22Rv1 (cell line): ENCODE measurements around the gene SCN2A.

Experiments
- H3K27ac ChIP-seq: fragments of 450-650 bp; 2 replicates; pipeline ENCODE4 v1.5.1; 2017
- ZFX ChIP-seq: fragments of 450-650 bp; IDR thresholded peaks from 2 replicates; pipeline ENCODE4 v1.6.1; 2017; ENCODE audit warnings: antibody characterized with exemption, borderline replicate concordance
- TF ChIP-seq, protein P1 (sequence below): fragments of 450-650 bp; IDR thresholded peaks from 2 replicates; pipeline ENCODE4 v1.5.1; 2017; ENCODE audit warnings: mild to moderate bottlenecking

SCN2A gene

DNA sequence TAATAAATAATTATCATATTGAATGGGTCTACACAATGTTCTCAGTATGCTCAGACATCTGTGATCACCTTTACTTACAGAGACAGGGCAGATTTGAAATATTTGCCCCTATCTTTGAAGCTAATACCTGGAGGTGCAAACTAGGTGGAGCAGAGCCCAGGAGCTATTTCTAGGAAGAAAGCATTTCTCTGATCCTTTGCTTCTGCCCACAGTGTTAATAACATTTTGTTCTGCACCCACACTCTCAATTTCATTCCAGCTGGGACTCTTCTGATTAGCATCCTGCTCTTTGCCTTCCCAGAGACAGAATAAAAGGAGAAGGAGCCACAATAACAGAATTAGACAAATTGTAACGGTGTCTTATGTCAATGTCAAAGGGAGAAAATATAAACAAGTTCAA, 11.6 kb upstream of the SCN2A start:
- TF ChIP-seq, protein P1, sequence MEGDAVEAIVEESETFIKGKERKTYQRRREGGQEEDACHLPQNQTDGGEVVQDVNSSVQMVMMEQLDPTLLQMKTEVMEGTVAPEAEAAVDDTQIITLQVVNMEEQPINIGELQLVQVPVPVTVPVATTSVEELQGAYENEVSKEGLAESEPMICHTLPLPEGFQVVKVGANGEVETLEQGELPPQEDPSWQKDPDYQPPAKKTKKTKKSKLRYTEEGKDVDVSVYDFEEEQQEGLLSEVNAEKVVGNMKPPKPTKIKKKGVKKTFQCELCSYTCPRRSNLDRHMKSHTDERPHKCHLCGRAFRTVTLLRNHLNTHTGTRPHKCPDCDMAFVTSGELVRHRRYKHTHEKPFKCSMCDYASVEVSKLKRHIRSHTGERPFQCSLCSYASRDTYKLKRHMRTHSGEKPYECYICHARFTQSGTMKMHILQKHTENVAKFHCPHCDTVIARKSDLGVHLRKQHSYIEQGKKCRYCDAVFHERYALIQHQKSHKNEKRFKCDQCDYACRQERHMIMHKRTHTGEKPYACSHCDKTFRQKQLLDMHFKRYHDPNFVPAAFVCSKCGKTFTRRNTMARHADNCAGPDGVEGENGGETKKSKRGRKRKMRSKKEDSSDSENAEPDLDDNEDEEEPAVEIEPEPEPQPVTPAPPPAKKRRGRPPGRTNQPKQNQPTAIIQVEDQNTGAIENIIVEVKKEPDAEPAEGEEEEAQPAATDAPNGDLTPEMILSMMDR = no peak
- TF ChIP-seq ZFX = no peak
- H3K27ac ChIP-seq = no peak overlapping the region

DNA sequence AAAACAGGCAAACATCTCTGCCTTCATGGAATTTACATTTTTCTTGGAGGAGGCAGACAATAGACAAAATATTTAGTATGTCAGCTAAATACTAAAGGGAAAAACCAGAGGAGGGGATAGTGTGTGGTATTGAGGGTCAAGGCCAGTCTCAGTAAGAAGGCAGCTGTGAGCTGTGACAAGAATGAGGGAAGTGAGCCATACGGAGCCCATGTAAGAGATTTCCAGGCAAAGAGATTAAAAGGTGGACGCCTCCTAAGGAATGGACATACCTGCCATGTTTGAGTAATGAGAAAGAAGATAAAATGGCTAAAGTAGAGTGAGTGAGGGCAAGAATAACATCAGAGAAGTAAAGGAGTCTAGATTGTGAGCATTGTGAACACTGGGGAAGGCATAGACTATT, 2.2 kb upstream of the SCN2A start:
- H3K27ac ChIP-seq = no peak overlapping the region
- TF ChIP-seq, protein P1 = no peak
- TF ChIP-seq ZFX = no peak

DNA sequence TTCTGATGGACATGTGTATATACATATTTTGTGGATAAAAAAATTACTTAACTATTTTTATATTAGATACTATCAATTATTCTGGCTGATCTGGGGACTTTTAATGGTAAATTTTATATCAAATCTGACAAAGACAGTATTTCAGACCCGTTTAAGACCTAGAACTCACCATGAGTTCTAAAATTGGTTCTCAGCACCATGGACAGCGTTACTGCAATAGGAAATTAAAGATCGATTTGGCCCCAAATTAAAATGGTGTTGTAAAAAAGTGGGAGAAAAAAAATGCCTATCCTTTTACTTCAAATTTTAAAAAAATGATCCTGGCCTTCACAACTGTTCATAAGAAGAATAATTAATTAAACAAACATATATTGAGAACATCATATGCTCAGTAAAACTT, 919 bp upstream of the SCN2A start:
- TF ChIP-seq, protein P1 = no peak
- no peak for TF ChIP-seq ZFX
- no peak overlapping the region for H3K27ac ChIP-seq

DNA sequence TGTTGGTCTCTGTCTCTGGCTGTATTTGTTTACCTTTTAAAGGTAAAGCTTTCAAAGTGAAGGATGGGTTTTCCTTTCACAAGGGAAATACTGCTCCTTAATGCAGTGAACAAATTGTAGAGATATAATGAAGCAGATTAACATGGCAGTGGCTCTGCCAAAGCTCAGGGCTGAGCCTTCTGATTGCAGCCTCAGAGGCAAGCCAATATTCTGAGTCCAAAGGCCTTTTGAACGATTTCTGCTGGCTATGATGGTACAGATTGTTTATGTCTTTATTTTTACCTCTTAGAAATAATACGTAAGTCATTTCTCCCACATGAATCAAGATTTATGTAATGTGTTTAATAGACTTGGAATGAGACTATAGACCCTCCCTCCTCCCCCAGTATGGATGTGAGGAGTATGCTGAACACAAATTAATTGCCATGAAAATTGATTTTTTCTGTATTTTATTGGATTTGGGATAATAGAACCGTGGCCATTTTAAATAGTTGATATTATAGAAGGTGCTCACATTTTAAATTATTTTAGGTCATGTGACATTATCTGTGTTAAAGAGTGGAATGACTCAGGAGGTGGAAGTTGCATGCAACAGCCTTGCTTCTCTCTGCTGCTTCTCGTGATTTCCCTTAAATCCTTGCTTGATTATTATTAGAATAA, 772 bp downstream of the SCN2A start:
- H3K27ac ChIP-seq = no peak overlapping the region

DNA sequence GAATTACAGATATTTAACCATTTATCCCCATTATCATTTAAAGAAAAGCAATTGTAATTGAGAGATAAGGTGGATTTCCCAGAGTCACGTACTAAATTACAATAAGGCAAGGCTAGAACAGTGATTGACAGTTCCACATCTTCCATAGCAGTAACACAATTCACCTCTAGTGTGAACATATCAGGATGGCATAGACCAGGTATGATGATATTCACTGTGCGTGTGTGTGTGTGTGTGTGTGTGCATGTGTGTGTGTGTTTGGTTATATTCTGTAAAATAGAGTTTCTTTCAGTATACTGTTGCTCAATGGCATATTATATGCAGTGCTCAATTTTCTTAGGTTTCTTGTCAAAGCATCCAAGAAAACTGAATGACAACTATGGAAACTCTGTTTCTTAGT, 1.7 kb downstream of the SCN2A start:
- no peak overlapping the region for H3K27ac ChIP-seq
- TF ChIP-seq, protein P1 = no peak
- no peak for TF ChIP-seq ZFX

More for the DNA sequence above, 772 bp downstream of the SCN2A start:
- TF ChIP-seq ZFX = no peak
- TF ChIP-seq, protein P1 = no peak

DNA sequence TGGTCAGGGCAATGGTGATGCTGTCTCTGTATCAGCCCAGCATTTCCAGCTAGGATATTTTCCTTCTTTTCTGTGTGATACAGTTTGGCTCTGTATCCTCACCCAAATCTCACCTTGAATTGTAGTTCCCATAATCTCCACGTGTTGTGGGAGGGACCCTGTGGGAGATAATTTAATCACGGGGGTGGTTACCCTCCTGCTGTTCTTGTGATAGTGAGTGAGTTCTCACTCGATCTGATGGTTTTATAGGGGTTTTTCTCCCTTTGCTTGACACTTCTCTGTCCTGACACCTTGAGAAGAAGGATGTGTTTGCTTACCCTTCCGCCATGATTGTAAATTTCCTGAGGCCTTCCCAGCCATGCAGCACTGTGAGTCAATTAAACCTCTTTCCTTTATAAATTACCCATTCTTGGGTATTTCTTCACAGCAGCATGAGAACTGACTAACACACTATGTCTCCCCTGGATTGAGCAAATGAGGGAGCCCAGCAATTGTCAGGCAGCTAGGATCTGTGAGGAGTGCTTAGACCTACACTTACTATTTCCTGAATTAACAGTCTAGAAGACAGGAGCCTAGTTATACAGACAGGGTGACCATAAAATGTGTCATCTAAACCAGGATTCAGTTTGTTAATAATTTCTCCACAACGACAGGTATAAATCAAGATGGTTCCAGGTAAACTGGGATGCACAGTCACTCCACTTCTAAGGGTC, 6.0 kb downstream of the SCN2A start:
- H3K27ac ChIP-seq = no peak overlapping the region
- TF ChIP-seq, protein P1 = no peak
- TF ChIP-seq ZFX = no peak

DNA sequence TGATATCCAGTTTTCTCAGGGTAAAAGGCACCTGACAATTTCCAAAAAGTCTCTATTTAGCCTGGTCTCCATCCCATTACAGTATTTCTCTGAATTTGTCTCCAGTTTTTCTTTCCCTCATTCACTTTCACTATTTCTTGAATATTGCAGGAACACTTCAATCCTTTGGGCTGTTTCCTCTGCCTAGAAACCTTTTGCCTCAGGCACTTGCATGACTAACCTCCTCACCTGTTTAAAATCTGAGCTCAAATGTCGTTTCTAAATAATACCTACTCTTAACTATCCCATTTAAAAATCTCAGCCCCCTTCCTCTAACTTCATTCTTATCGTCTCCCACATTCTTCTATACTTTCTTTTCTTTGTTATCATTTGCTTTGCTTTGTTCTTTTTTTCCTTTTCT, 9.0 kb downstream of the SCN2A start:
- no peak overlapping the region for H3K27ac ChIP-seq
- no peak for TF ChIP-seq ZFX
